NCI-H2227 treated with DMSO at 0.1 percent for 48 hours (cell line): ENCODE data around the gene RBMY1J.
"Not testable (repeated sequence)": the region's sequence is repeated elsewhere in the genome, so short reads cannot be mapped to it uniquely, and the experiment has no call there.

Experiments used
- DNase-seq: peaks from one replicate; lab custom pipeline; 2025; lab: John Stamatoyannopoulos, UW

The RBMY1J gene

DNA sequence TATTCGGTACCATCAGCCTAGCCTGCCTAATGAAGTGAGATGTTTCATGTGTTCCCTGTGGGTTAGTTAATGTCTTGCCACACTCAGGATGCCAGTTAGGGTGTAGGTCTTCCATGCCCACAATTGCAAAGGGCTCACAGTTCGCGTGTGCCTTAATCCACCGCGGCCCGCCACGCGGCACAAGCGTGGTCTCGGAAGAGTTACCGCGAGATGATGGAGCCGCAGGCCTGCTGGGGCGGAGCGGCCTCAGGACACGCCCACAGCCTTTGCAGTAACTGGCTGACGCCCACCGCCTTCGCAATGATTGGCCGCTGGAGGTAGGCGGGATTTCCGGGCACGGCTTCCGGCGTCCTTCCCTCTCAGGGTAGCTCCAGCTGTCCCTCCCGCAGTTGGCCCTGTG, at the start of gene RBMY1J:
Gene RBMY1J (plus strand): TSS at position 301 of the 400 bp plus-strand sequence. CDS start 2,038 bp downstream, outside the sequence.
- not testable (repeated sequence) for DNase-seq

DNA sequence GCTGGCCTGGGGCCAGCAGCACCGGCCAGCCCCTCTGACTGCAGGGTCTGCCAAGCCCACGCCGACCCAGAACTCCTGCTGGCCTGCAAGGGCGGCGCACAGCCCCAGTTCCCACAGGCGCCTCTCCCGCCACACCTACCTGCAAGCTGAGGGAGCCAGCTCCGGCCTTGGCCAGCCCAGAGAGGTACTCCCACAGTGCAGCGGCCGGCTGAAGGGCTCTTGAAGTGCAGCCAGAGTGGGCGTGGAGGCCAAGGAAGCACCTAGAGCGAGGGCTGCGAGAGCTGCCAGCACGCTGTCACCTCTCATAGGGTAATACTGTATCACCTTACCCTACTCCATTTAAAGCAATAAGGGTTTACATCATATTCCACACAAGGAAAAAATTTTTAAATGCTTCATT, 35.8 kb upstream of the RBMY1J start:
- DNase-seq = no peak

DNA sequence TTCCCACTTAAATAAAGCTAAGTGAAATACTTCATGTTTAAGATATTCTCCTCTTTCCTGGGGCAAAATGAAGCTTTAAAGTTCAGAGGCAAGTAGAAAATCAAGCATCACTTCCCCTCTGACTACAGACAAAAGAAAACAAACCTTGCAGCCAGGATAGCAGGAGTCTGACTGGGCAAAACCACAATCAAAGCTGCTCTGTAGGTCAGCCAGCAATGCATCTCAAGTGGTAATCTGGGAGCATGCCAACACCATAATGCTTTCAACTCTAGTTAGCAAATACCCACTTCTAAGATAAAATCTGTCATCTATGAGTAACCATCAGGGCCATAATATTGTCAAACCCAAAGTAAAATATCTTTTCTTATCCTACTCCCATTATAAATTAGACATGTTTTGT, 32.6 kb upstream of the RBMY1J start:
- DNase-seq = no peak

DNA sequence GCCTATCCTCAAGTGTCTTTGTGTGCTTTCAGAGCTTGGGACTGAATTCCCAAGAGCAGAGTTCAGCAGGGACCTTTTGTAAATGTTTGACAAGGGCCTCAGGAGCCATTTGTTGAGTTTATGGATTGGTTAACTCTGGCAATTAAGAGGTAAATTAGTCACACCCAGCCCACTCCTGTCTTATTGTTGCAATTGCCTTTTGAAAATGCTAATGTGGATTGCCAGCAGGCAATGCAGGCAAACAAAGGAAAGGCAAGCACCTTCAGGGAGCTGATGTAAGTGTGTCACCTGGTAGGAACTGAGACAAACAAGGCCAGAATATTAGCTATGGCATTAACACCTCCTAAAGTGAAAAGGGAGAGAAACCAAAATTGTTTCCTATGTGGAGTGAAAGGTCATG, 29.7 kb upstream of the RBMY1J start:
- DNase-seq = no peak

- DNase-seq = not testable (repeated sequence)
These were observed 41.6 kb downstream of the RBMY1J start for GRCh38 chrY:22444718-22445396.

GRCh38 chrY:22455522-22455921, 52.3 kb downstream of the RBMY1J start:
- not testable (repeated sequence) for DNase-seq

DNA sequence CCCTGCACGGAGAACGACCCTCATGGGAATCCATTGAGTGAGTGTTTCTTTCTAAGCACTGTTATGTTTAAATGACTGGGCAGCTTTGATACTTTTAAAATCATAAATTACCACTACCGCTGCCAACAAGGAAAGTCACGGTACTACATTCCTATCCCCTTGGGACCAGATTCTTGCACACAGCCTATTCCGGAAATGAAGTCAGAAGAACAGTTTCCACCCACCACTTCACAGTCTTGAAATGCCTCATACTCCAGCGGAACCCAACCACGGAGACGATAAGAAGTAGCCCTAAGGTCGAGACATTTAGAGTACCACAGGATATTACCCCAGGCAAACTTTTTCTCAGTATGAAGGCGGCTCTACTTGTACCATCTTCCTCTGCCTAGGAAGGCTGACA, 58.8 kb downstream of the RBMY1J start:
- DNase-seq = not testable (repeated sequence)
